ENCODE data around the gene MACROD1. TPM values are rescaled to one million over a fixed set of nuclear protein-coding genes. Genes with fewer than 3 reads are reported as not detected.
A peak's percentile ranks its signal among the peaks of the same experiment; 100 is the strongest.

MACROD1 gene
- total and polyA plus RNA-seq, 2 of the 13 experiments (the other 11 are each of a cell fraction or from before 2014, with no cell fraction given): 23.1 to 34.5 TPM

DNA sequence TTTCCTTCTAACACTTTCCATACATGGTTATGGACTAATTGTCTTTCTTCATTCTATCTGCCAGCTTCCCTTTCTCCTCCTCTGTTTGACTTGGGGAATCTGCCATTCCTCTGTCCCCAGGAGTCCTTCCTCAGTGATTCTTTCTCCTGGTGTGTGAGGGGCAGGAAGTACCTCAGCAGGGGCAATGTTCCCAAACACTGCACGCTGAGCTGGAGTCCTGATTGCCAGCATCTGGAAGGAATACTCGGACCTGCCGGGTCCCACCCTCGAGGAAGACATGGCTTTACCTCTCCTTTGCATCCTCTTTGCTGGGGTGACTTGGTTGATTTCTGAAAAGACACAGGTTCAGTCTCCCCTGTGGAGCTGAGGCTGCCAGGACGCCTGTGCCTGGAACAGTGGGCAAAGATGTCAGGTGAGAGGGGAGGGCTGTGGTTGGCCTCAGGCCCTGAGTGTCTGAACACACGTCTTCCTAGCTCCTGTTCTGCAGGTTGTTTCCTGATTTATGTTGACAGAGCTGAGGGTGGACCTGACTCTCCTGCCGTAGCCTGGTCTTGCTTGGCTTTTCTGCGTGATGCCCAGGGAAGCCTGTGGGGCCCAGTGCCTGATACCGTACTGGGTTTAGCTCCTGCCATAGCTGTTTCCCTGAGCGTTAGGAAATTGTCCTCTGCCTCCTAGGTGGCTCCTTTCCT is 187.2 kb downstream of the MACROD1 start:
- 94% methylated on average over 10 of the region's 10 CpGs for WGBS (ENCODE audit: low lambda C conversion rate)
- FAIRE-seq (no peak), DNase-seq (ENCODE audit: low spot score) (no peak), ATAC-seq (no peak)
- Histone ChIP-seq H3K79me2 (ENCODE audit: insufficient read depth, low read length) (peaks cover 17% of the 10 kb centered on the region), H3K9me3 (ENCODE audit: low read length) (no peaks in the 10 kb centered on the region), H4K20me1 (ENCODE audit: insufficient read depth, low read length) (peaks cover 9% of the 10 kb centered on the region; the same call in 1 of the 2 replicates), H3K27me3 (ENCODE audit: control insufficient read depth in 1 of 2, insufficient read depth in 2 of 2, low read length in 2 of 2) (no peaks in the 10 kb centered on the region), H3K27ac (ENCODE audit: extremely low read length, insufficient read depth, low read length) (no peak overlapping the region), H2AFZ (ENCODE audit: low read length) (no peak overlapping the region), H3K4me1 (ENCODE audit: insufficient read depth, low read length) (peaks cover 23% of the 10 kb centered on the region), H3K9ac (ENCODE audit: insufficient read depth, low read depth, low read length) (no peak overlapping the region), H3K4me2 (ENCODE audit: low read depth, low read length) (no peak overlapping the region), H3K36me3 (replicated peaks in 1 of 2; ENCODE audit: control insufficient read depth in 1 of 2, insufficient read depth in 2 of 2, low read length in 2 of 2) (peaks cover 1 to 8% of the 10 kb centered on the region in 2 experiments; a peak in 1 of 5 replicates), H3K4me3 (replicated peaks in 1 of 3; ENCODE audit: insufficient read depth in 1 of 3, low read depth in 2 of 3, low read length in 3 of 3) (no peak overlapping the region)
- POLR2A ChIA-PET: no interaction called here
- in situ Hi-C loops (cut with HindIII; ENCODE audit: extremely low pct_ligation_motif_present, low pct_unique_long_range_greater_than_20kb): no loop called here
- CTCF ChIA-PET (ENCODE audit: low intra/inter-chr PET ratio, low total read pairs): no interaction called here
- intact Hi-C loops (cut with micrococcal nuclease; ENCODE audit: unreplicated experiment): no loop called here
- no TSS peak for BruUV-seq (replicated peaks)
- TF ChIP-seq NCOA2 (CRISPR knock-in tag; IDR thresholded peaks at IDR 0.05) (no peak), POLR2A (IDR thresholded peaks at IDR 0.05; ENCODE audit: insufficient read depth in 1 of 2, low read depth in 2 of 2, low read length in 2 of 2) (peak in 1 of 2 experiments; percentile 43; a peak in 1 of 4 replicates)

GRCh38 chr11:63974259-63975143 is 191.4 kb downstream of the MACROD1 start, which contains the start of gene COX8A:
TSS of gene COX8A (plus strand) at chr11:63974620. CDS start at chr11:63974681, 61 bp downstream.
- H3K4me3 ChIP-seq (replicated peaks in 1 of 3; ENCODE audit: insufficient read depth in 1 of 3, low read depth in 2 of 3, low read length in 3 of 3): peak within 1 kb of the TSS; percentile 87 to 93 (median 91)
- H3K4me1 ChIP-seq (ENCODE audit: insufficient read depth, low read length): peaks cover 49% of the 10 kb centered on the region
- intact Hi-C loops (cut with micrococcal nuclease; ENCODE audit: unreplicated experiment) (loop anchor here (1.0 to 2.0 kb wide), 2 partner anchors 33 to 58 kb away; partner anchors contain the start of gene RCOR2), in situ Hi-C loops (cut with HindIII; ENCODE audit: extremely low pct_ligation_motif_present, low pct_unique_long_range_greater_than_20kb) (no loop called here)
- ChIA-PET POLR2A (interaction anchor here (0.9 to 1.3 kb wide), 6 partner anchors 9 to 54 kb away, joined by 3 to 12 read pairs (median 4); partner anchors contain the start of genes NAA40 and OTUB1), CTCF (ENCODE audit: low intra/inter-chr PET ratio, low total read pairs) (no interaction called here)
- BruUV-seq (replicated peaks): TSS peak; percentile 90
- H3K36me3 ChIP-seq (replicated peaks in 1 of 2; ENCODE audit: control insufficient read depth in 1 of 2, insufficient read depth in 2 of 2, low read length in 2 of 2): peaks cover 1 to 8% of the 10 kb centered on the region in 2 experiments; a peak in 1 of 5 replicates
- ATAC-seq: peak; percentile 93
- H3K79me2 ChIP-seq (ENCODE audit: insufficient read depth, low read length): peaks cover 17% of the 10 kb centered on the region
- H3K27me3 ChIP-seq (ENCODE audit: control insufficient read depth in 1 of 2, insufficient read depth in 2 of 2, low read length in 2 of 2): peaks cover 0 to 1% of the 10 kb centered on the region in 2 experiments; a peak in 2 of 5 replicates
- no peak within 1 kb of the TSS for H2AFZ ChIP-seq (ENCODE audit: low read length)
- peak within 1 kb of the TSS; percentile 80 for H3K27ac ChIP-seq (ENCODE audit: extremely low read length, insufficient read depth, low read length)
- peak; percentile 99 for DNase-seq (ENCODE audit: low spot score)
- FAIRE-seq: peak; percentile 100
- peak within 1 kb of the TSS; percentile 81 for H3K4me2 ChIP-seq (ENCODE audit: low read depth, low read length)
- 19% methylated on average over 18 of the region's 67 CpGs for WGBS (ENCODE audit: low lambda C conversion rate)
- peaks cover 9% of the 10 kb centered on the region; the same call in 1 of the 2 replicates for H4K20me1 ChIP-seq (ENCODE audit: insufficient read depth, low read length)
- no peaks in the 10 kb centered on the region for H3K9me3 ChIP-seq (ENCODE audit: low read length)
- peak within 1 kb of the TSS; percentile 90 for H3K9ac ChIP-seq (ENCODE audit: insufficient read depth, low read depth, low read length)
- TF ChIP-seq TCF7L2 (IDR thresholded peaks at IDR 0.05; ENCODE audit: low read depth, low read length) (no peak), NFKB2 (CRISPR knock-in tag; IDR thresholded peaks at IDR 0.05; ENCODE audit: borderline replicate concordance) (peak; percentile 81; the same call in 1 of the 2 replicates), PCBP1 (IDR thresholded peaks at IDR 0.05; ENCODE audit: borderline replicate concordance, low read depth, low read length) (0 out of 2 replicates have a peak, but pooled peaks have one; percentile 24), ZNF512 (CRISPR knock-in tag; IDR thresholded peaks at IDR 0.05) (no peak), NR2F1 (CRISPR knock-in tag; IDR thresholded peaks at IDR 0.05) (peak; percentile 49 to 50; a peak in 2 of 4 replicates), RFXAP (CRISPR knock-in tag; IDR thresholded peaks at IDR 0.05; ENCODE audit: borderline replicate concordance) (peak; percentile 72; the same call in 1 of the 2 replicates), SIN3A (IDR thresholded peaks at IDR 0.05; ENCODE audit: borderline replicate concordance, low read depth, low read length) (peak; percentile 82), HMG20B (CRISPR knock-in tag; conservative IDR thresholded peaks at IDR 0.05) (no peak)
- TF ChIP-seq, protein P1, sequence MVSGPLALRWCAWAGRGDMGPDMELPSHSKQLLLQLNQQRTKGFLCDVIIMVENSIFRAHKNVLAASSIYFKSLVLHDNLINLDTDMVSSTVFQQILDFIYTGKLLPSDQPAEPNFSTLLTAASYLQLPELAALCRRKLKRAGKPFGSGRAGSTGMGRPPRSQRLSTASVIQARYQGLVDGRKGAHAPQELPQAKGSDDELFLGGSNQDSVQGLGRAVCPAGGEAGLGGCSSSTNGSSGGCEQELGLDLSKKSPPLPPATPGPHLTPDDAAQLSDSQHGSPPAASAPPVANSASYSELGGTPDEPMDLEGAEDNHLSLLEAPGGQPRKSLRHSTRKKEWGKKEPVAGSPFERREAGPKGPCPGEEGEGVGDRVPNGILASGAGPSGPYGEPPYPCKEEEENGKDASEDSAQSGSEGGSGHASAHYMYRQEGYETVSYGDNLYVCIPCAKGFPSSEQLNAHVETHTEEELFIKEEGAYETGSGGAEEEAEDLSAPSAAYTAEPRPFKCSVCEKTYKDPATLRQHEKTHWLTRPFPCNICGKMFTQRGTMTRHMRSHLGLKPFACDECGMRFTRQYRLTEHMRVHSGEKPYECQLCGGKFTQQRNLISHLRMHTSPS (CRISPR knock-in tag; IDR thresholded peaks at IDR 0.05; ENCODE audit: low read depth): no peak

Measured in HepG2 (cell line).